K562 (cell line): ENCODE data around the gene WASF3.

Experiments
- BRCA1 ChIP-seq, 2 experiments: fragments of 450-650 bp in 1 of 2; sonication (generic) in 1 of 2; formaldehyde crosslinking in 1 of 2; IDR thresholded peaks; 2 replicates each; pipeline versions ENCODE4 v1.5.0 to v1.6.1; 2017 to 2020; ENCODE audit warnings: mild to moderate bottlenecking in 1 of 2, missing genetic modification reagents in 1 of 2
- CREM ChIP-seq: IDR thresholded peaks from 2 replicates; pipeline ENCODE4 v1.6.1; 2014; ENCODE audit warnings: antibody characterized with exemption, low read depth
- HNRNPUL1 ChIP-seq: fragments of 200-400 bp; formaldehyde crosslinking; IDR thresholded peaks from 2 replicates; pipeline ENCODE4 v1.6.1; 2017; ENCODE audit warnings: low read length
- NFATC3 ChIP-seq: fragments of 450-650 bp; IDR thresholded peaks from 2 replicates; pipeline ENCODE4 v1.6.1; 2017; ENCODE audit warnings: mild to moderate bottlenecking
- POLR2A ChIP-seq: fragments of 450-650 bp; conservative IDR thresholded peaks from 2 replicates; pipeline ENCODE4 v1.6.1; 2016
- TEAD4 ChIP-seq, 2 experiments: sonication (generic) in 1 of 2; formaldehyde crosslinking in 1 of 2; IDR thresholded peaks; 2 replicates each; pipeline versions ENCODE4 v1.6.1 to v1.8.0; 2012 to 2022; ENCODE audit warnings: borderline replicate concordance in 1 of 2, inconsistent platforms in 1 of 2, low read length in 1 of 2, mild to moderate bottlenecking in 1 of 2, missing genetic modification reagents in 1 of 2
- ZBTB11 ChIP-seq, 3 experiments: fragments of 200-800 bp in 1 of 3; fragments of 250-450 bp in 1 of 3; fragments of 450-650 bp in 1 of 3; sonication (Bioruptor Pico) in 1 of 3; sonication (Bioruptor generic) in 1 of 3; formaldehyde crosslinking in 1 of 3; IDR thresholded peaks; 2 replicates each; pipeline versions ENCODE4 v1.6.1 to v1.8.0; 2016 to 2022; ENCODE audit warnings: mild to moderate bottlenecking in 2 of 3, missing genetic modification characterization in 2 of 3, missing compliant biosample characterization in 1 of 3, moderate library complexity in 1 of 3
- ZBTB33 ChIP-seq: sonication (generic); formaldehyde crosslinking; IDR thresholded peaks from 2 replicates; pipeline ENCODE4 v1.8.1; 2023; ENCODE audit warnings: mild to moderate bottlenecking, missing genetic modification reagents
- ZBTB8A ChIP-seq: fragments of 450-650 bp; IDR thresholded peaks from 2 replicates; pipeline ENCODE4 v1.6.1; 2018; ENCODE audit warnings: mild to moderate bottlenecking, moderate library complexity; ENCODE audit not compliant: partially characterized antibody
- ZFP1 ChIP-seq: fragments of 450-650 bp; formaldehyde crosslinking; IDR thresholded peaks from 2 replicates; pipeline ENCODE4 v1.4.0; 2020; ENCODE audit warnings: mild to moderate bottlenecking, mixed read lengths
- ZNF143 ChIP-seq: sonication (generic); formaldehyde crosslinking; IDR thresholded peaks from 2 replicates; pipeline ENCODE4 v1.9.0; 2022; ENCODE audit warnings: mild to moderate bottlenecking, missing genetic modification reagents
- ZNF253 ChIP-seq: fragments of 250-450 bp; sonication (Bioruptor Pico); conservative IDR thresholded peaks from 2 replicates; pipeline ENCODE4 v1.6.1; 2021; ENCODE audit warnings: mild to moderate bottlenecking
- ZSCAN32 ChIP-seq: fragments of 450-650 bp; formaldehyde crosslinking; IDR thresholded peaks from 2 replicates; pipeline ENCODE4 v1.4.0; 2020; ENCODE audit warnings: mild to moderate bottlenecking, moderate library complexity
- TF ChIP-seq, protein P1 (sequence below), 3 experiments: IDR thresholded peaks in 2 of 3; conservative IDR thresholded peaks in 1 of 3; 2 replicates each; pipeline ENCODE4 v1.5.1; 2011 to 2012; ENCODE audit warnings: low read length in 3 of 3, mild to moderate bottlenecking in 3 of 3, control low read depth in 2 of 3, improper control_type of control experiment in 1 of 3, inconsistent platforms in 1 of 3, low read depth in 1 of 3, mixed read lengths in 1 of 3, moderate library complexity in 1 of 3; ENCODE audit not compliant: insufficient read depth in 2 of 3

DNA sequence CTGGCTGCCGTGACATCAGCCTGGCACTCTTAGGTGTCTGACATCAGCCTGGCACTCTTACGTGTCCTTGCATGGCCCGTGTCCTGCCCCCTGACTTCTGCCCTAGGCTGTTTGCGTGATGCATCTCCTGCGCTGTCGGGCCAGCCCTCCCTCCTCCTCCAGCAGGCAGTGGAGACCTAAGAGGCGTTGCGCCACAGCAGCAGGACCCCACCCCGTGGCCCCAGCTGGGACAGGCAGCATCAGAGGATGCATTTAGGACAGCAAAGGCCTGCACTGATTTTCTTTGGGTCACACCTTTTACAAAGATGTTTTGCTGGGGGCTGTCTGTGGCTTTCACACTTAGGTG, 137.8 kb downstream of the WASF3 start:
- TF ChIP-seq POLR2A: no peak
- no peak for TF ChIP-seq ZFP1 (CRISPR knock-in tag)
- no peak for TF ChIP-seq ZBTB8A
- no peak for TF ChIP-seq NFATC3
- TF ChIP-seq HNRNPUL1: no peak
- no peak for TF ChIP-seq ZBTB33 (CRISPR knock-in tag)
- TF ChIP-seq, protein P1, sequence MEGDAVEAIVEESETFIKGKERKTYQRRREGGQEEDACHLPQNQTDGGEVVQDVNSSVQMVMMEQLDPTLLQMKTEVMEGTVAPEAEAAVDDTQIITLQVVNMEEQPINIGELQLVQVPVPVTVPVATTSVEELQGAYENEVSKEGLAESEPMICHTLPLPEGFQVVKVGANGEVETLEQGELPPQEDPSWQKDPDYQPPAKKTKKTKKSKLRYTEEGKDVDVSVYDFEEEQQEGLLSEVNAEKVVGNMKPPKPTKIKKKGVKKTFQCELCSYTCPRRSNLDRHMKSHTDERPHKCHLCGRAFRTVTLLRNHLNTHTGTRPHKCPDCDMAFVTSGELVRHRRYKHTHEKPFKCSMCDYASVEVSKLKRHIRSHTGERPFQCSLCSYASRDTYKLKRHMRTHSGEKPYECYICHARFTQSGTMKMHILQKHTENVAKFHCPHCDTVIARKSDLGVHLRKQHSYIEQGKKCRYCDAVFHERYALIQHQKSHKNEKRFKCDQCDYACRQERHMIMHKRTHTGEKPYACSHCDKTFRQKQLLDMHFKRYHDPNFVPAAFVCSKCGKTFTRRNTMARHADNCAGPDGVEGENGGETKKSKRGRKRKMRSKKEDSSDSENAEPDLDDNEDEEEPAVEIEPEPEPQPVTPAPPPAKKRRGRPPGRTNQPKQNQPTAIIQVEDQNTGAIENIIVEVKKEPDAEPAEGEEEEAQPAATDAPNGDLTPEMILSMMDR (IDR thresholded peaks at IDR 0.05 in 2 of 3, conservative IDR thresholded peaks at IDR 0.05 in 1 of 3; ENCODE audit: insufficient read depth in 2 of 3, low read depth in 1 of 3, low read length in 3 of 3): no peak
- no peak for TF ChIP-seq ZNF253 (CRISPR knock-in tag)
- no peak for TF ChIP-seq ZNF143 (CRISPR knock-in tag)
- no peak for TF ChIP-seq ZBTB11 (CRISPR knock-in tag; IDR thresholded peaks at IDR 0.05)
- TF ChIP-seq CREM: no peak
- TF ChIP-seq ZSCAN32: no peak
- no peak for TF ChIP-seq TEAD4 (IDR thresholded peaks at IDR 0.05; ENCODE audit: low read length)
- TF ChIP-seq TEAD4 (CRISPR knock-in tag; IDR thresholded peaks at IDR 0.05; ENCODE audit: borderline replicate concordance): no peak
- TF ChIP-seq BRCA1 (IDR thresholded peaks at IDR 0.05): no peak
- TF ChIP-seq BRCA1 (CRISPR knock-in tag; IDR thresholded peaks at IDR 0.05): no peak
